Prostate gland (tissue), 2 donors: ENCODE results near the gene PDE2A. TPM values are rescaled to one million over a fixed set of nuclear protein-coding genes. Genes with fewer than 3 reads are reported as not detected.

Experiments
- DNase-seq: peaks from one replicate; pipeline ENCODE4 v3.0.0-alpha.2; 2019; ENCODE audit warnings: low spot score
- H3K27ac ChIP-seq, 2 donors: fragments of 200-600 bp; sonication (generic); 2 replicates each; pipeline ENCODE4 v1.5.1; 2017 to 2019
- H3K27me3 ChIP-seq: fragments of 200-600 bp; sonication (generic); replicated peaks from 2 replicates; pipeline ENCODE4 v1.5.1; 2019; ENCODE audit not compliant: insufficient read depth
- H3K36me3 ChIP-seq, 2 donors: fragments of 200-600 bp; sonication (generic); 1 replicate in 1 of 2; 2 replicates in 1 of 2; pipeline versions ENCODE4 v1.5.1 to v1.8.1; 2017 to 2019
- H3K4me1 ChIP-seq: fragments of 200-600 bp; sonication (generic); replicated peaks from 2 replicates; pipeline ENCODE4 v1.5.1; 2019
- H3K4me3 ChIP-seq, 2 donors: fragments of 200-600 bp; sonication (generic); 2 replicates each; pipeline ENCODE4 v1.5.1; 2017 to 2019
- H3K9me3 ChIP-seq: fragments of 200-600 bp; sonication (generic); 2 replicates; pipeline ENCODE4 v1.5.1; 2017
- POLR2A ChIP-seq: fragments of 450-650 bp; IDR thresholded peaks from one replicate; pipeline ENCODE4 v1.6.1; 2016; ENCODE audit warnings: antibody characterized with exemption, mild to moderate bottlenecking
- POLR2AphosphoS5 ChIP-seq: sonication (generic); formaldehyde crosslinking; IDR thresholded peaks from one replicate; pipeline ENCODE4 v1.6.1; 2017; ENCODE audit warnings: antibody characterized with exemption
- WGBS: methylation state at CpG from one replicate; pipeline ENCODE4 v1.1.5; 2018; 5-methylcytosine and 5-hydroxymethylcytosine counted together
- intact Hi-C: fragments of 100-400 bp; cut with DNase I; formaldehyde crosslinking; loops from one replicate; pipeline ENCODE4 v1.14.2; 2022
- total RNA-seq, 2 donors: library from RNA; depleted of rRNA; stranded (reverse); fragments of >200 nt; gene quantifications; one replicate each; pipeline ENCODE4 v1.1.0, GENCODE V29; 2016
- TF ChIP-seq, protein P1 (sequence below), 4 experiments: fragments of 200-600 bp in 2 of 4; fragments of 450-650 bp in 2 of 4; sonication (generic) in 2 of 4; IDR thresholded peaks; 1 replicate in 3 of 4; 2 replicates in 1 of 4; pipeline ENCODE4 v1.5.1; 2016 to 2019; ENCODE audit warnings: antibody characterized with exemption in 4 of 4, mild to moderate bottlenecking in 2 of 4, moderate library complexity in 2 of 4

Gene PDE2A
- total RNA-seq, 2 donors from 2014 or later, result 24.2 to 47.7 TPM

DNA sequence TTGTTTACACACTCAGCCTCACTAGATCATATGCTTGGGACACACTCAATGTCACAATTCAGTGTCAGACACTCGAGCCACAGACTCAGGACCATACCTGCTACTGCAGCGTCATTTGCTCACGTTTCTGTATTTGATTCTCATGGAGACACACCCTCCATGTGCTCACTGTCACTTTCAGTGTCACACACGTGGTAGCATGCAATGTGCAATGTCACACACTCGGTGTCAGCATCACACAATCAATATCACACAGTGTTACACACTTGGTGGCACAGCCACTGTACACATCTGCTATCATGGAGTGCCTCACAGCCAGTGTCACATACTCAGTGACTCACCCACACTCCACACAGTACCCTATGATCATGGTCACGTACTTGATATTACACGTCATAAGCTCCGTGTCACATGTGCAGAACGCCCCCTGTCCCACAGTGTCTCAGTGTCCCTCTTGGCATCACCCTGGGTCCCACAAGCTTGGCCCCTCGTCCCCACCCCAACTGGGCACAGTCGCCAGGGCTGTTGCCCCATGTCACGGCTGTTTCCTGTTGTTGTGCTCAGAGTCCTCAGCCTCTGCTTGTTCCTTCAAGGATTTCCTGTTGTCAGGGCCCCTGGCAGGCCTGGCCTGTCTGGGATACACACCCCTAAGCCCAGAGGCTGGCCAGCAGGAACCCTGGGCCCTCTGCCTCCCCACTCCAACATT, 49.6 kb downstream of the PDE2A start:
- H3K4me3 ChIP-seq, result no peak overlapping the region

DNA sequence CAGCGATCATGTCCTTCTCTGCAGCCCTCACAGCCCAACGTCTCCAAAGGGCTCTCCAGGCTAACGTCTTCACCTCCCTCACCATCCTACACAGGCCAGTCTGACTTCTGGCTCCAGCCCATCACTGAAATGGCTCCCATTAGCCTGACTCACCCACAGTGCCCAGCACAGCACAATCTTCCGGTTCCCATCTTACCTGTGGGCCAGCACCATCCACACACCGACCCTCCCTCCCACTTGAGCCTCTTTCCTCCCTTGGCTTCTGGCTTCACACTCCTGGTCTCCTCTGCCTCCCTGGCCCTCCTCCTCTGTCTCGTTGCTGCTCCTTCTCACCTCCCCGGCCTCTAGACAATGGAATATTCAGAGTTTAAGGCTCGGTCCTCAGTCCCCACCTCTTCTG, 51.2 kb downstream of the PDE2A start:
- Histone ChIP-seq H3K36me3 (no peaks in the 10 kb centered on the region), H3K4me1 (peaks cover 11% of the 10 kb centered on the region), H3K4me3 (no peak overlapping the region), H3K9me3 (no peaks in the 10 kb centered on the region), H3K27me3 (no peaks in the 10 kb centered on the region), H3K27ac (no peak overlapping the region)
- no peak for DNase-seq
- 72% methylated on average over 8 of the region's 8 CpGs for WGBS
- intact Hi-C loops, result no loop called here
- no peak for TF ChIP-seq POLR2A
- TF ChIP-seq, protein P1, sequence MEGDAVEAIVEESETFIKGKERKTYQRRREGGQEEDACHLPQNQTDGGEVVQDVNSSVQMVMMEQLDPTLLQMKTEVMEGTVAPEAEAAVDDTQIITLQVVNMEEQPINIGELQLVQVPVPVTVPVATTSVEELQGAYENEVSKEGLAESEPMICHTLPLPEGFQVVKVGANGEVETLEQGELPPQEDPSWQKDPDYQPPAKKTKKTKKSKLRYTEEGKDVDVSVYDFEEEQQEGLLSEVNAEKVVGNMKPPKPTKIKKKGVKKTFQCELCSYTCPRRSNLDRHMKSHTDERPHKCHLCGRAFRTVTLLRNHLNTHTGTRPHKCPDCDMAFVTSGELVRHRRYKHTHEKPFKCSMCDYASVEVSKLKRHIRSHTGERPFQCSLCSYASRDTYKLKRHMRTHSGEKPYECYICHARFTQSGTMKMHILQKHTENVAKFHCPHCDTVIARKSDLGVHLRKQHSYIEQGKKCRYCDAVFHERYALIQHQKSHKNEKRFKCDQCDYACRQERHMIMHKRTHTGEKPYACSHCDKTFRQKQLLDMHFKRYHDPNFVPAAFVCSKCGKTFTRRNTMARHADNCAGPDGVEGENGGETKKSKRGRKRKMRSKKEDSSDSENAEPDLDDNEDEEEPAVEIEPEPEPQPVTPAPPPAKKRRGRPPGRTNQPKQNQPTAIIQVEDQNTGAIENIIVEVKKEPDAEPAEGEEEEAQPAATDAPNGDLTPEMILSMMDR (IDR thresholded peaks at IDR 0.05), result no peak
- no peak for TF ChIP-seq POLR2AphosphoS5

More for the DNA sequence above, 49.6 kb downstream of the PDE2A start:
- 93% methylated on average over 12 of the region's 12 CpGs for WGBS
- intact Hi-C loops, result no loop called here
- TF ChIP-seq POLR2A (no peak), POLR2AphosphoS5 (no peak)
- TF ChIP-seq, protein P1 (IDR thresholded peaks at IDR 0.05), result no peak
- no peaks in the 10 kb centered on the region for H3K27me3 ChIP-seq
- peak overlapping the region; percentile 57 to 71 for H3K27ac ChIP-seq
- peaks cover 11% of the 10 kb centered on the region for H3K4me1 ChIP-seq
- no peaks in the 10 kb centered on the region for H3K9me3 ChIP-seq
- DNase-seq, result no peak
- no peaks in the 10 kb centered on the region for H3K36me3 ChIP-seq

DNA sequence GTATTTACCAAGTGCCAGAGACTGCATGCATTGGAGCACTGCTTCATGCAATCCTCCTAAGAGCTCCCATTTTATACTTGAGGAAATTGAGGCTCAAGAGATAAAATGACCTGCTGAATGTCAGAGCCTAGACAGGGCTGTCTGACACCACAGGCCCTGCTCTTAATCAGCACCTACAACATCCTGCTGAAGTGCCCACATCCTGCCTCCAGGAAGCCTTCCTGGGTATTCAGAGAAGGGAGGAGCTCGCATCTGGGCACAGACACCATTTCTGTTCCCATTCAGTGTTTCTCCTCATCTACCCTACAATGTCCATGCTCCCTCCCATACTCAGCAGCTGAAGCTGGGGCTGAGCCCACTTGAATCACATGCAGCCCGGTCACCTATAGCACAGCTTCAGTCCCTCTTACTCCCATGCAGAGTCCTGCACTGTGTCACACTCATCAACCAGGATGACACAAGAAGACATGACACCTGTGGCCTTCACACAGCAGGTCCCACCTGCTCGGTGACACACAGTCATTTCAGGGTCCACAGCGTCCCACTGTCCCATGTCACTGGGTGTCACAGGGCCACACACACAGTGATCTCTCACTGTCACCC, 53.1 kb downstream of the PDE2A start:
- H3K4me1 ChIP-seq, result peaks cover 9% of the 10 kb centered on the region
- H3K4me3 ChIP-seq, result no peak overlapping the region
- 79% methylated on average over 4 of the region's 4 CpGs for WGBS

DNA sequence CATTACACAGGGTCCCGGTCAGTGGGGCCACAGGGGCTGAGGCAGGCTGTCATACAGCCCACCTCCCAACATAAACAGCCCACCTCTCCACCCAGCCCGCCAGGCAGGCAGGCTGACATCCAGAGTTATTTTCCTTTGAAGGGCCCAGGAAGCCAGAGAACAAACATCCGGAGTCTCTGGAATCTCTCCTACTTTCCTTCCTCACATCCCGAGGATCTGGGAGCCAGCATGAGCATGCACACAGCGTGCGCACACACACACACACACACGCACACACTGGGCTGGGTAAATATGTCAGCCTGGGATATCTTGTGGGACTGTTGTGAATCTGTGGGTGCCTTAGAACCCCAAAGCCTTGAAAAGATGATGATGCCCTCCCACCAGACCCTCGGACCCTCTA, 55.4 kb downstream of the PDE2A start:
- DNase-seq, result no peak
- Histone ChIP-seq H3K4me3 (no peak overlapping the region), H3K4me1 (no peaks in the 10 kb centered on the region), H3K9me3 (no peaks in the 10 kb centered on the region), H3K36me3 (no peaks in the 10 kb centered on the region), H3K27me3 (no peaks in the 10 kb centered on the region), H3K27ac (peak overlapping the region; percentile 55 to 66)
- intact Hi-C loops, result no loop called here
- TF ChIP-seq, protein P1 (IDR thresholded peaks at IDR 0.05), result no peak
- TF ChIP-seq POLR2AphosphoS5 (no peak), POLR2A (no peak)
- WGBS, result 42% methylated on average over 8 of the region's 8 CpGs

More for the DNA sequence above, 53.1 kb downstream of the PDE2A start:
- DNase-seq, result no peak
- no peak overlapping the region for H3K27ac ChIP-seq
- intact Hi-C loops, result no loop called here
- no peaks in the 10 kb centered on the region for H3K9me3 ChIP-seq
- no peaks in the 10 kb centered on the region for H3K27me3 ChIP-seq
- TF ChIP-seq POLR2AphosphoS5, result no peak
- no peak for TF ChIP-seq POLR2A
- TF ChIP-seq, protein P1 (IDR thresholded peaks at IDR 0.05), result no peak
- H3K36me3 ChIP-seq, result no peaks in the 10 kb centered on the region
